CD14-positive monocyte (primary cell): ENCODE results near the gene IVL. TPM values are rescaled to one million over a fixed set of nuclear protein-coding genes. Genes with fewer than 3 reads are reported as not detected.

Experiments
- DNase-seq, 3 donors: peaks; one replicate each; pipeline ENCODE4 v3.0.0-alpha.2; 2011 to 2022
- H2AFZ ChIP-seq: 2 replicates; pipeline ENCODE4 v1.6.0; 2012; ENCODE audit warnings: mild to moderate bottlenecking, low read depth, low read length, inconsistent platforms; ENCODE audit not compliant: insufficient read depth, poor library complexity, severe bottlenecking
- H3K27ac ChIP-seq, 2 donors: 1 replicate in 1 of 2; 2 replicates in 1 of 2; pipeline ENCODE4 v1.5.1; 2012 to 2013; ENCODE audit warnings: low read length in 2 of 2, control low read depth in 1 of 2, inconsistent platforms in 1 of 2, low read depth in 1 of 2, mild to moderate bottlenecking in 1 of 2
- H3K27me3 ChIP-seq, 2 donors: one replicate each; pipeline versions ENCODE4 v1.6.0 to v1.6.1; 2011 to 2013; ENCODE audit warnings: low read length in 2 of 2; ENCODE audit not compliant: control insufficient read depth in 2 of 2, insufficient read depth in 2 of 2
- H3K36me3 ChIP-seq, 2 donors: replicated peaks in 1 of 2; 1 replicate in 1 of 2; 2 replicates in 1 of 2; pipeline versions ENCODE4 v1.5.1 to v1.6.1; 2012 to 2013; ENCODE audit warnings: low read length in 2 of 2, control low read depth in 1 of 2, inconsistent platforms in 1 of 2, mild to moderate bottlenecking in 1 of 2; ENCODE audit not compliant: insufficient read depth in 2 of 2, control insufficient read depth in 1 of 2
- H3K4me1 ChIP-seq, 2 donors: 1 replicate in 1 of 2; 2 replicates in 1 of 2; pipeline versions ENCODE4 v1.5.1 to v1.6.1; 2012 to 2013; ENCODE audit warnings: low read length in 2 of 2, control low read depth in 1 of 2, inconsistent platforms in 1 of 2, mild to moderate bottlenecking in 1 of 2, moderate library complexity in 1 of 2; ENCODE audit not compliant: insufficient read depth in 2 of 2, control insufficient read depth in 1 of 2
- H3K4me2 ChIP-seq: replicated peaks from 2 replicates; pipeline ENCODE3; 2012; ENCODE audit warnings: low read length, moderate library complexity, mild to moderate bottlenecking; ENCODE audit not compliant: poor library complexity, severe bottlenecking; ENCODE audit errors: extremely low read depth
- H3K4me3 ChIP-seq, 3 experiments: fragments of 200-600 bp in 1 of 3; sonication (generic) in 1 of 3; replicated peaks in 1 of 3; 1 replicate in 2 of 3; 2 replicates in 1 of 3; pipeline ENCODE4 v1.5.1; 2011 to 2013; ENCODE audit warnings: low read length in 3 of 3, mild to moderate bottlenecking in 3 of 3, control low read depth in 2 of 3, low read depth in 2 of 3, inconsistent platforms in 1 of 3, moderate library complexity in 1 of 3
- H3K79me2 ChIP-seq: 2 replicates; pipeline ENCODE4 v1.6.0; 2012; ENCODE audit warnings: mild to moderate bottlenecking, control low read depth, inconsistent platforms, low read length, moderate library complexity; ENCODE audit not compliant: insufficient read depth
- H3K9ac ChIP-seq: 2 replicates; pipeline ENCODE4 v1.6.0; 2017; ENCODE audit warnings: low read length, mild to moderate bottlenecking; ENCODE audit not compliant: insufficient read depth, poor library complexity, severe bottlenecking
- H3K9me3 ChIP-seq, 2 donors: replicated peaks in 1 of 2; 1 replicate in 1 of 2; 2 replicates in 1 of 2; pipeline versions ENCODE4 v1.5.1 to v1.6.1; 2012 to 2013; ENCODE audit warnings: low read length in 2 of 2, control low read depth in 1 of 2; ENCODE audit not compliant: control insufficient read depth in 1 of 2, insufficient read depth in 1 of 2
- H4K20me1 ChIP-seq: 2 replicates; pipeline ENCODE4 v1.6.0; 2012; ENCODE audit warnings: mild to moderate bottlenecking, low read length, control low read depth, moderate library complexity; ENCODE audit not compliant: insufficient read depth
- H3K27ac Mint-ChIP-seq, 7 donors: one replicate each; pipeline ENCODE4 v1.8.0; 2020; ENCODE audit warnings: mild to moderate bottlenecking in 7 of 7, mixed read lengths in 7 of 7, moderate library complexity in 6 of 7, inconsistent platforms in 2 of 7
- H3K27me3 Mint-ChIP-seq, 3 donors: one replicate each; pipeline ENCODE4 v1.8.0; 2021 to 2022; ENCODE audit warnings: low read depth in 3 of 3, mild to moderate bottlenecking in 3 of 3, mixed read lengths in 3 of 3, moderate library complexity in 3 of 3, inconsistent platforms in 1 of 3
- H3K36me3 Mint-ChIP-seq, 2 donors: one replicate each; pipeline ENCODE4 v1.8.0; 2020; ENCODE audit warnings: mixed read lengths in 2 of 2, inconsistent platforms in 1 of 2, mild to moderate bottlenecking in 1 of 2
- H3K4me1 Mint-ChIP-seq: one replicate; pipeline ENCODE4 v1.8.0; 2020; ENCODE audit warnings: mild to moderate bottlenecking, mixed read lengths
- H3K4me3 Mint-ChIP-seq, 2 donors: one replicate each; pipeline ENCODE4 v1.8.0; 2020; ENCODE audit warnings: mild to moderate bottlenecking in 2 of 2, mixed read lengths in 2 of 2, moderate library complexity in 1 of 2
- H3K9me3 Mint-ChIP-seq, 7 donors: one replicate each; pipeline ENCODE4 v1.8.0; 2020 to 2022; ENCODE audit warnings: mixed read lengths in 7 of 7, mild to moderate bottlenecking in 6 of 7, moderate library complexity in 6 of 7, inconsistent platforms in 2 of 7
- WGBS: methylation state at CpG from one replicate; pipeline ENCODE4 v1.1.5; 2013; ENCODE audit warnings: missing lambda C conversion rate; ENCODE audit not compliant: insufficient coverage; 5-methylcytosine and 5-hydroxymethylcytosine counted together
- intact Hi-C, 2 donors: fragments of 100-400 bp; cut with micrococcal nuclease; formaldehyde crosslinking; loops; one replicate each; pipeline versions ENCODE4 v1.15.0 to v1.15.1; 2023
- polyA plus RNA-seq, 3 donors: library from polyadenylated mRNA; depleted of rRNA in 1 of 3; unstranded in 2 of 3; stranded (reverse) in 1 of 3; fragments of 300-500 nt in 2 of 3; fragments of >200 nt in 1 of 3; fragmentation: Illumina TruSeq in 2 of 3; gene quantifications; 1 replicate in 2 of 3; 2 replicates in 1 of 3; pipeline ENCODE4 v1.2.3, GENCODE V29; 2012 to 2021
- TF ChIP-seq, protein P1 (sequence below): fragments of 200-600 bp; IDR thresholded peaks from one replicate; pipeline ENCODE4 v1.8.0; 2022; ENCODE audit warnings: antibody characterized with exemption, mild to moderate bottlenecking

IVL gene
- polyA plus RNA-seq, 3 donors = not detected

GRCh38 chr1:152928671-152929070 is 20.3 kb downstream of the IVL start:
- H3K4me2 ChIP-seq = no peak overlapping the region
- Mint-ChIP-seq H3K4me1 (no peaks in the 10 kb centered on the region), H3K9me3 (no peaks in the 10 kb centered on the region), H3K4me3 (no peak overlapping the region), H3K27me3 (peaks cover 3 to 6% (median 5%) of the 10 kb centered on the region in 3 donors), H3K27ac (no peak overlapping the region), H3K36me3 (no peaks in the 10 kb centered on the region)
- no peaks in the 10 kb centered on the region for H3K4me1 ChIP-seq
- H3K9me3 ChIP-seq = no peaks in the 10 kb centered on the region
- H3K27me3 ChIP-seq = peaks cover 0 to 4% of the 10 kb centered on the region in 2 donors
- H3K27ac ChIP-seq = no peak overlapping the region
- H3K79me2 ChIP-seq = no peaks in the 10 kb centered on the region
- H3K36me3 ChIP-seq = no peaks in the 10 kb centered on the region
- TF ChIP-seq, protein P1, sequence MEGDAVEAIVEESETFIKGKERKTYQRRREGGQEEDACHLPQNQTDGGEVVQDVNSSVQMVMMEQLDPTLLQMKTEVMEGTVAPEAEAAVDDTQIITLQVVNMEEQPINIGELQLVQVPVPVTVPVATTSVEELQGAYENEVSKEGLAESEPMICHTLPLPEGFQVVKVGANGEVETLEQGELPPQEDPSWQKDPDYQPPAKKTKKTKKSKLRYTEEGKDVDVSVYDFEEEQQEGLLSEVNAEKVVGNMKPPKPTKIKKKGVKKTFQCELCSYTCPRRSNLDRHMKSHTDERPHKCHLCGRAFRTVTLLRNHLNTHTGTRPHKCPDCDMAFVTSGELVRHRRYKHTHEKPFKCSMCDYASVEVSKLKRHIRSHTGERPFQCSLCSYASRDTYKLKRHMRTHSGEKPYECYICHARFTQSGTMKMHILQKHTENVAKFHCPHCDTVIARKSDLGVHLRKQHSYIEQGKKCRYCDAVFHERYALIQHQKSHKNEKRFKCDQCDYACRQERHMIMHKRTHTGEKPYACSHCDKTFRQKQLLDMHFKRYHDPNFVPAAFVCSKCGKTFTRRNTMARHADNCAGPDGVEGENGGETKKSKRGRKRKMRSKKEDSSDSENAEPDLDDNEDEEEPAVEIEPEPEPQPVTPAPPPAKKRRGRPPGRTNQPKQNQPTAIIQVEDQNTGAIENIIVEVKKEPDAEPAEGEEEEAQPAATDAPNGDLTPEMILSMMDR = no peak
- intact Hi-C loops = no loop called here
- DNase-seq = no peak
- WGBS = no CpG with 5 or more reads among the region's 3 CpGs
- H3K4me3 ChIP-seq = no peak overlapping the region
- H4K20me1 ChIP-seq = no peaks in the 10 kb centered on the region
- no peak overlapping the region for H3K9ac ChIP-seq
- H2AFZ ChIP-seq = no peak overlapping the region

DNA sequence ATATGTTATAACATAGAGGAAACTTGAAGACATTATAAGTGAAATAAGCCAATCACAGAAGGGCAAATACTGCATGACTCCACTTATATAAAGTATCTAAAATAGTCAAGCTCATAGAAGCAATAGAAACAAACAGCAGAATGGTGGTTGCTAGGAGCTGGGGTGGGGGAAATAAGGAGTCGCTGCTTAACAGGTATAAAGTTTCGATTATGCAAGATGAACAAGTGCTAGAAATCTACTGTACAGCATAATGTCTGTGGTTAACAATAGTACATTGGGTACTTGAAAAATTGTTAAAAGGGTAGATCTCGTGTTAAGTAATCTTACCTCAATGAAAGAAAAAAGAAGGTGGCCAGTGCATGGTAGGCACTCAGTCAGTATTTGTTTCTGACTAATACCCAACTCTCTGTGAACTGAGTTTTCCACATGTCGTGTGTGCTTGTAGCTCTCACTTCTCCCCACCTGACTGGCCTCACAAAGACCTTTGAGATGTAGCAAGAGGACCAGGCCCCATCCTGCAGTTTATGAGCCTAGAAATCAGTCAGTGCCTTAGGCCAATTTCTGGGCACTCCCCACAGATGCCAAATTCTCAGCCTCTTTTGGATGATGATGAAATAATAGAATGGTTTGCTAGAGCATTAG is 23.9 kb downstream of the IVL start:
- Histone ChIP-seq H3K9me3 (no peaks in the 10 kb centered on the region), H4K20me1 (no peaks in the 10 kb centered on the region), H2AFZ (no peak overlapping the region), H3K27ac (no peak overlapping the region), H3K79me2 (no peaks in the 10 kb centered on the region), H3K4me3 (no peak overlapping the region), H3K27me3 (peaks cover 0 to 2% of the 10 kb centered on the region in 2 donors), H3K4me2 (no peak overlapping the region), H3K4me1 (no peaks in the 10 kb centered on the region), H3K9ac (no peak overlapping the region), H3K36me3 (no peaks in the 10 kb centered on the region)
- TF ChIP-seq, protein P1 = no peak
- Mint-ChIP-seq H3K4me1 (no peaks in the 10 kb centered on the region), H3K4me3 (no peak overlapping the region), H3K36me3 (no peaks in the 10 kb centered on the region), H3K27me3 (peaks cover 1 to 6% (median 2%) of the 10 kb centered on the region in 3 donors), H3K27ac (no peak overlapping the region), H3K9me3 (no peaks in the 10 kb centered on the region)
- intact Hi-C loops = no loop called here
- WGBS = 88% methylated on average over 1 of the region's 4 CpGs
- no peak for DNase-seq
